Tibial artery (tissue), 4 donors: ENCODE measurements around the gene PARD3B.

Experiments used
- DNase-seq, 2 donors: peaks; one replicate each; pipeline ENCODE4 v3.0.0-alpha.2; 2019
- H3K27ac ChIP-seq, 2 donors: fragments of 200-600 bp; sonication (generic) in 1 of 2; 1 replicate in 1 of 2; 2 replicates in 1 of 2; pipeline ENCODE4 v1.5.1; 2018 to 2019; ENCODE audit warnings: mild to moderate bottlenecking in 1 of 2
- H3K27me3 ChIP-seq, 2 donors: fragments of 200-600 bp; sonication (generic) in 1 of 2; one replicate each; pipeline versions ENCODE4 v1.5.1 to v1.6.0; 2016 to 2019
- H3K36me3 ChIP-seq, 3 donors: fragments of 200-600 bp; sonication (generic) in 2 of 3; one replicate each; pipeline ENCODE4 v1.5.1; 2016 to 2019; ENCODE audit warnings: mild to moderate bottlenecking in 2 of 3
- H3K4me1 ChIP-seq, 4 donors: fragments of 200-600 bp; sonication (generic) in 2 of 4; 1 replicate in 3 of 4; 2 replicates in 1 of 4; pipeline ENCODE4 v1.5.1; 2016 to 2019
- H3K4me3 ChIP-seq, 2 donors: fragments of 200-600 bp; sonication (generic) in 1 of 2; 1 replicate in 1 of 2; 2 replicates in 1 of 2; pipeline ENCODE4 v1.5.1; 2018 to 2019; ENCODE audit warnings: mild to moderate bottlenecking in 2 of 2
- H3K9me3 ChIP-seq, 3 donors: fragments of 200-600 bp; sonication (generic) in 1 of 3; one replicate each; pipeline ENCODE4 v1.5.1; 2016 to 2019
- CTCF ChIP-seq, 2 experiments: fragments of 200-600 bp in 1 of 2; fragments of 450-650 bp in 1 of 2; IDR thresholded peaks; one replicate each; pipeline ENCODE4 v1.5.1; 2017 to 2019; ENCODE audit warnings: antibody characterized with exemption in 2 of 2, mild to moderate bottlenecking in 1 of 2, moderate library complexity in 1 of 2
- intact Hi-C: fragments of 100-400 bp; cut with DNase I; formaldehyde crosslinking; loops from one replicate; pipeline ENCODE4 v1.15.0; 2023; ENCODE audit warnings: low total_unique reads

Gene PARD3B

GRCh38 chr2:204573221-204573620 lies 27.9 kb downstream of the PARD3B start:
- intact Hi-C loops, result no loop called here
- no peak for DNase-seq
- no peak for TF ChIP-seq CTCF (IDR thresholded peaks at IDR 0.05)
- H3K4me3 ChIP-seq, result no peak overlapping the region
- no peaks in the 10 kb centered on the region for H3K36me3 ChIP-seq
- no peaks in the 10 kb centered on the region for H3K27me3 ChIP-seq
- H3K9me3 ChIP-seq, result no peaks in the 10 kb centered on the region
- H3K4me1 ChIP-seq, result peaks cover 0 to 28% (median 0%) of the 10 kb centered on the region in 4 donors
- no peak overlapping the region for H3K27ac ChIP-seq

- Histone ChIP-seq H3K4me1 (peaks cover 0 to 28% (median 0%) of the 10 kb centered on the region in 4 donors), H3K4me3 (no peak overlapping the region), H3K36me3 (no peaks in the 10 kb centered on the region), H3K9me3 (no peaks in the 10 kb centered on the region), H3K27me3 (no peaks in the 10 kb centered on the region), H3K27ac (no peak overlapping the region)
- intact Hi-C loops, result no loop called here
- TF ChIP-seq CTCF (IDR thresholded peaks at IDR 0.05), result no peak
- DNase-seq, result no peak
Observed at GRCh38 chr2:204574486-204574885, 29.2 kb downstream of the PARD3B start.

DNA sequence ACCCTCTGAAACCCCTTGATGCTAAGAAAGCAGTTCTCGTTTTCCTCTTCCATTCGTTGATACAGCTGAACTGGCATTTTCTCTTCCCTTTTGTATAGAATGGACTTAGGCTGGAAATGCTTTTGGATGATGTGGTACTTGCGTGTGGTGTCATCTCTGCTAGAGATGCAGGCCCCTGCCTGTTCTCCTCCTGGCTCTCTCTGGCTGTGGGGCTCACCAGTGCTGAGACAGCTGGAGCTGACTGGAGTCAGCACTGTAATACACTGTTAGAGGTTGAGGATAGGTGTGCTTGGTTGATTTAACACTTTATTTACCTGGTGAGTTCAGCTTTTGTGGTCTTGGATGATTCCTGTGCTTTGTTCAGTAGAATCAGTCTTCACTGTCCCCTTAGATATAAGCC lies 30.2 kb downstream of the PARD3B start:
- no peak for DNase-seq
- no peak for TF ChIP-seq CTCF (IDR thresholded peaks at IDR 0.05)
- no peak overlapping the region for H3K4me3 ChIP-seq
- H3K4me1 ChIP-seq, result peaks cover 0 to 21% (median 0%) of the 10 kb centered on the region in 4 donors
- no peaks in the 10 kb centered on the region for H3K27me3 ChIP-seq
- H3K9me3 ChIP-seq, result no peaks in the 10 kb centered on the region
- no peak overlapping the region for H3K27ac ChIP-seq
- H3K36me3 ChIP-seq, result no peaks in the 10 kb centered on the region
- intact Hi-C loops, result no loop called here

DNA sequence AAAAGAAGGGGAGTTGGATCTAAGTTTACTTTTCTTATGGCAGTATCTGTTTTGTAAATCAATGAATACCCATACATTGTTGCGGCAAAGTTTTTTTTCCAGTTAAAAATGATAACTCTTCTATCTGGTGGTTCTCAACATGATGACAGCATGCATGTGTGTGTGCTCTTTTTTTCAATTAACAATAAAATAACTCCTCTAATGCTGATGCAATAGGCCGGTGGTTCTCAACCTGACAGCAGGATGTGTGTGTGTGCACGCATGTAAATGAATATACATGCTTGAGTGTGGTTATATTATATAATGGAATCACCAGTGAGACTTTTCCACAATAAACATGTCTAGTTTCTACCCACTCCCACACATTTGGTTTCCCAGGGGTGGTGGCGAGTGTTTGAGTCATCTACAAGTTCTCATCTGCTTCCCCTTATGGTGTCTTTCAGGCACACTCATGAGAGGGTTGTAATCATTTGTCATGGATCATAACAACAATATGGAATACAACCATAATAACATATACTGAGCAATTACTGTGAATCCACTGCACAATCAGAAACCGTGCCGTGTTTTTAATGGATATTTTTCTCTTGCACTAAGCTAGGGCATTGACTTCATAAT lies 31.2 kb downstream of the PARD3B start:
- no peaks in the 10 kb centered on the region for H3K9me3 ChIP-seq
- H3K27me3 ChIP-seq, result no peaks in the 10 kb centered on the region
- no peak for DNase-seq
- H3K36me3 ChIP-seq, result no peaks in the 10 kb centered on the region
- H3K4me3 ChIP-seq, result no peak overlapping the region
- TF ChIP-seq CTCF (IDR thresholded peaks at IDR 0.05), result no peak
- H3K27ac ChIP-seq, result no peak overlapping the region
- intact Hi-C loops, result no loop called here
- H3K4me1 ChIP-seq, result peaks cover 0 to 20% (median 0%) of the 10 kb centered on the region in 4 donors

DNA sequence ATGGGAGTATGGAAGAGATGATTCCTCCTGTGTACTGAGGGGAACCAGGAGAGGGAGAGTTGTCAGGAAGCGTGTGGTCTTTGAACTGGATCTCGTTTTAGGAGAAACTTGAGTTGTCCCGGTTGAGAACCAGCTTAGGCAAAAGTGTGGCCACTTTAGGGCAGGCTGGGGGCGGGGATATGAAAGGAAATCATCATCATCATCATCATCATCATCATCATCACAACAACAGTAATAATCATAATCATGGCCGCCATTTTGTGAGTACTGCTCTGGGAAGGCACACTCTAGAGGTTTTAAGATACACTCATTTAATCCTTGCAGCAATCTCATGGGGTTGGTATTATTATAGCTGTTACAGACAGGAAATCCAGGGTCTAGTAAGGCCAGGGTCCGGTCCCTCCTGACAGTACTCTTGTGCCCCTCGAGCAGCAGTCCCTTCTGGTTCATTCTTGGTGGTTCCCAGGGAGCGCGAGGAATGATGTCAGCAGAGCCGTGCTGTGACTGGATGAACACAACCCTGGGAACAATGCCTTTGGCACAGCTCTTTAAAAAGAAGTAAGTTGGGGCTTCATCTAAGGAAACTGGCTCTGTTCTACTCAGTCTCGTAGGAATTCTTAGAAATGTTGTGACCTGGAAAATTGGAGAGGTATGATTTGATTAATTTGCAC lies 33.8 kb downstream of the PARD3B start:
- no peak for TF ChIP-seq CTCF (IDR thresholded peaks at IDR 0.05)
- DNase-seq, result no peak
- intact Hi-C loops, result no loop called here
- peaks cover 0 to 11% (median 0%) of the 10 kb centered on the region in 4 donors for H3K4me1 ChIP-seq
- no peak overlapping the region for H3K27ac ChIP-seq
- no peak overlapping the region for H3K4me3 ChIP-seq
- H3K27me3 ChIP-seq, result no peaks in the 10 kb centered on the region
- no peaks in the 10 kb centered on the region for H3K9me3 ChIP-seq
- H3K36me3 ChIP-seq, result no peaks in the 10 kb centered on the region
